Erythroblast (primary cell): Measurements from ENCODE around the gene HERPUD2.

Experiments used
- GATA1 ChIP-seq: IDR thresholded peaks from 2 replicates; pipeline ENCODE4 v1.6.1; 2011; ENCODE audit warnings: low read depth, mild to moderate bottlenecking, control low read depth, low read length, moderate library complexity
- POLR2A ChIP-seq: IDR thresholded peaks from 2 replicates; pipeline ENCODE4 v1.6.1; 2011; ENCODE audit warnings: mild to moderate bottlenecking, low read length

GRCh38 chr7:35593899-35594298, 101.0 kb downstream of the HERPUD2 start:
- TF ChIP-seq POLR2A = no peak
- no peak for TF ChIP-seq GATA1
